ENCODE results near the gene NDUFS4.
"Not testable (repeated sequence)": the region's sequence is repeated elsewhere in the genome, so short reads cannot be mapped to it uniquely, and the experiment has no call there.

Gene NDUFS4

GRCh38 chr5:53575101-53575500 is 14.7 kb downstream of the NDUFS4 start:
- DNase-seq (ENCODE audit: low read depth in 2 of 2) = no peak

GRCh38 chr5:53575831-53576230 is 15.4 kb downstream of the NDUFS4 start:
- DNase-seq (ENCODE audit: low read depth in 2 of 2) = no peak

- no peak for DNase-seq (ENCODE audit: low read depth in 2 of 2)
These were observed 16.2 kb downstream of the NDUFS4 start for GRCh38 chr5:53576674-53577073.

- DNase-seq (ENCODE audit: low read depth in 2 of 2) = no peak
These were observed 18.4 kb downstream of the NDUFS4 start for GRCh38 chr5:53578854-53579253.

- DNase-seq (ENCODE audit: low read depth in 2 of 2) = no peak
These were observed 20.1 kb downstream of the NDUFS4 start for GRCh38 chr5:53580547-53580946.

GRCh38 chr5:53582225-53582624 is 21.8 kb downstream of the NDUFS4 start:
- no peak for DNase-seq (ENCODE audit: low read depth in 2 of 2)

- no peak for DNase-seq (ENCODE audit: low read depth in 2 of 2)
These were observed 30.3 kb downstream of the NDUFS4 start for GRCh38 chr5:53590759-53591158.

GRCh38 chr5:53594419-53594818 is 34.0 kb downstream of the NDUFS4 start:
- DNase-seq (ENCODE audit: low read depth in 2 of 2) = no peak

- no peak for DNase-seq (ENCODE audit: low read depth in 2 of 2)
These were observed 37.5 kb downstream of the NDUFS4 start for GRCh38 chr5:53597894-53598293.

GRCh38 chr5:53601570-53601969 is 41.1 kb downstream of the NDUFS4 start:
- no peak for DNase-seq (ENCODE audit: low read depth in 2 of 2)

GRCh38 chr5:53603009-53603687 is 42.7 kb downstream of the NDUFS4 start:
- no peak for DNase-seq (ENCODE audit: low read depth in 2 of 2)

GRCh38 chr5:53604309-53604708 is 43.9 kb downstream of the NDUFS4 start:
- DNase-seq (ENCODE audit: low read depth in 2 of 2) = no peak

- DNase-seq (ENCODE audit: low read depth in 2 of 2) = no peak
These were observed 47.4 kb downstream of the NDUFS4 start for GRCh38 chr5:53607886-53608285.

- not testable (repeated sequence) for DNase-seq (ENCODE audit: low read depth in 2 of 2)
These were observed 48.5 kb downstream of the NDUFS4 start for GRCh38 chr5:53608897-53609296.

GRCh38 chr5:53613061-53613460 is 52.6 kb downstream of the NDUFS4 start:
- DNase-seq (ENCODE audit: low read depth in 2 of 2) = no peak

- no peak for DNase-seq (ENCODE audit: low read depth in 2 of 2)
These were observed 53.1 kb downstream of the NDUFS4 start for GRCh38 chr5:53613536-53613935.

GRCh38 chr5:53614376-53614885 is 54.0 kb downstream of the NDUFS4 start:
- DNase-seq (ENCODE audit: low read depth in 2 of 2) = no peak

- no peak for DNase-seq (ENCODE audit: low read depth in 2 of 2)
These were observed 56.6 kb downstream of the NDUFS4 start for GRCh38 chr5:53616939-53617549.

GRCh38 chr5:53631251-53631650 is 70.8 kb downstream of the NDUFS4 start:
- DNase-seq (ENCODE audit: low read depth in 2 of 2) = no peak

GRCh38 chr5:53642061-53642460 is 81.6 kb downstream of the NDUFS4 start:
- DNase-seq (ENCODE audit: low read depth in 2 of 2) = no peak

- DNase-seq (ENCODE audit: low read depth in 2 of 2) = no peak
These were observed 83.0 kb downstream of the NDUFS4 start for GRCh38 chr5:53643445-53643844.

- DNase-seq (ENCODE audit: low read depth in 2 of 2) = no peak
These were observed 84.6 kb downstream of the NDUFS4 start for GRCh38 chr5:53645078-53645477.

GRCh38 chr5:53649352-53649751 is 88.9 kb downstream of the NDUFS4 start:
- DNase-seq (ENCODE audit: low read depth in 2 of 2) = no peak
